Hepatocyte (in vitro differentiated cells): ENCODE data around the gene OR56A3. TPM values are rescaled to one million over a fixed set of nuclear protein-coding genes. Genes with fewer than 3 reads are reported as not detected.

Experiments
- DNase-seq: peaks from one replicate; pipeline ENCODE4 v3.0.0-alpha.2; 2016; ENCODE audit warnings: low spot score
- H2AFZ ChIP-seq: fragments of 200-600 bp; sonication (generic); 2 replicates; pipeline ENCODE4 v1.6.0; 2016; ENCODE audit warnings: antibody characterized with exemption, mild to moderate bottlenecking
- H3K27ac ChIP-seq: fragments of 200-600 bp; sonication (generic); 2 replicates; pipeline ENCODE4 v1.5.1; 2016; ENCODE audit warnings: mild to moderate bottlenecking
- H3K27me3 ChIP-seq: fragments of 200-600 bp; sonication (generic); 2 replicates; pipeline ENCODE4 v1.6.1; 2016
- H3K36me3 ChIP-seq: fragments of 200-600 bp; sonication (generic); replicated peaks from 2 replicates; pipeline ENCODE4 v1.5.1; 2016; ENCODE audit warnings: low read depth; ENCODE audit not compliant: insufficient read depth
- H3K4me1 ChIP-seq: fragments of 200-600 bp; sonication (generic); 2 replicates; pipeline ENCODE4 v1.5.1; 2016; ENCODE audit warnings: mild to moderate bottlenecking, moderate library complexity; ENCODE audit not compliant: insufficient read depth
- H3K4me2 ChIP-seq: fragments of 200-600 bp; sonication (generic); 2 replicates; pipeline ENCODE4 v1.6.0; 2016
- H3K4me3 ChIP-seq: fragments of 200-600 bp; sonication (generic); 2 replicates; pipeline ENCODE4 v1.5.1; 2016; ENCODE audit warnings: mild to moderate bottlenecking
- H3K79me2 ChIP-seq: fragments of 200-600 bp; sonication (generic); 2 replicates; pipeline ENCODE4 v1.6.0; 2017; ENCODE audit warnings: mild to moderate bottlenecking
- H3K9me2 ChIP-seq: fragments of 200-600 bp; sonication (generic); replicated peaks from 2 replicates; pipeline ENCODE4 v1.6.0; 2017; ENCODE audit warnings: mild to moderate bottlenecking; ENCODE audit not compliant: insufficient read depth
- H3K9me3 ChIP-seq: fragments of 200-600 bp; sonication (generic); 2 replicates; pipeline ENCODE4 v1.5.1; 2016; ENCODE audit warnings: low read depth, mild to moderate bottlenecking
- H4K20me1 ChIP-seq: fragments of 200-600 bp; sonication (generic); 2 replicates; pipeline ENCODE4 v1.6.0; 2016; ENCODE audit warnings: mild to moderate bottlenecking; ENCODE audit not compliant: insufficient read depth, poor library complexity, severe bottlenecking
- EZH2 ChIP-seq: fragments of 200-600 bp; sonication (generic); IDR thresholded peaks from 2 replicates; pipeline ENCODE4 v1.6.1; 2016; ENCODE audit warnings: antibody characterized with exemption, mild to moderate bottlenecking, borderline replicate concordance
- EZH2phosphoT487 ChIP-seq: fragments of 200-600 bp; sonication (generic); IDR thresholded peaks from one replicate; pipeline ENCODE4 v1.6.1; 2018; ENCODE audit warnings: antibody characterized with exemption, mild to moderate bottlenecking, low read depth, moderate library complexity; ENCODE audit not compliant: unreplicated experiment, severe bottlenecking
- WGBS: methylation state at CpG from one replicate; pipeline ENCODE4 v1.1.6; 2016; ENCODE audit warnings: low lambda C conversion rate; ENCODE audit errors: missing lambda C conversion rate; 5-methylcytosine and 5-hydroxymethylcytosine counted together
- polyA plus RNA-seq: library from polyadenylated mRNA; unstranded; fragments of >200 nt; fragmentation: Nextera tagmentation; extraction: Ambion mirVana; gene quantifications from 2 replicates; pipeline ENCODE4 v1.2.1, GENCODE V29; 2016
- total RNA-seq: library from RNA; depleted of rRNA; stranded (reverse); fragments of >200 nt; gene quantifications from 2 replicates; pipeline ENCODE4 v1.2.3, GENCODE V29; 2014
- TF ChIP-seq, protein P1 (sequence below): fragments of 200-600 bp; sonication (generic); IDR thresholded peaks from 2 replicates; pipeline ENCODE4 v1.5.1; 2016; ENCODE audit warnings: antibody characterized with exemption, mild to moderate bottlenecking; ENCODE audit not compliant: poor library complexity

OR56A3 gene
- total and polyA plus RNA-seq, 2 experiments from 2014 or later: not detected

DNA sequence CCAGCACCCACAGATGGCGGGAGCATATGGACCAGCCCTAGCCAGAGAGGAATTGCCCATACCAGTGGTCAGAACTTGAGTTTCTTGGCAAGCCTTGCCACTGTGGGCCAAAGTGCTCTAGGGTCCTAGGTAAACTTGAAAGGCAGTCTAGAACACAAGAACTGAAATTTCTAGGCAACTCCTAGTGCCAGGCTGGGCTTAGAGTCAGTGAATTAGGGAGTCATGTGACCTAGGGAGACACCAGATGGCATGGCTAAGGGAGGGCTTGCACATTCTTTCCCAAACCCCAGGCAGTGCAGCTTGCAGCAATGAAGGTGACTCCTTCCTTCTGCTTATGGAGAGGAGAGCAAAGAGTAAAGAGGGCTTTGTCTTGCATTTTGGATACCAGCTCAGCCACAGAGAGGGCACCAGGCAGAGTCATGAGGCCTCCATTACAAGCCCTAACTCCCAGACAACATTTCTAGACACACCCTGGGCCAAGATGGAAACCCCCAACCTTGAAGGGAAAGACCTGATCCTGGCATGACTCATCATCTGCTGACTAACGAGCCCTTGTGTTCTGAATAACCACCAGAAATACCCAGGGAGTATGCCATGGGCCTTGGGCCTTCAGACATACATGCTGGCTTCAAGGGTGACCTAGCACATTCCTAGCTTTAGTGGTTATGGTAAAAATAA is 19.2 kb upstream of the OR56A3 start:
- Histone ChIP-seq H3K9me3 (no peaks in the 10 kb centered on the region), H3K4me3 (no peak overlapping the region), H3K27ac (no peak overlapping the region), H3K79me2 (no peaks in the 10 kb centered on the region), H3K4me2 (no peak overlapping the region), H3K36me3 (no peaks in the 10 kb centered on the region), H3K27me3 (no peaks in the 10 kb centered on the region), H4K20me1 (no peaks in the 10 kb centered on the region), H3K4me1 (no peaks in the 10 kb centered on the region), H3K9me2 (no peaks in the 10 kb centered on the region), H2AFZ (no peak overlapping the region)
- no peak for TF ChIP-seq EZH2phosphoT487
- TF ChIP-seq EZH2: no peak
- TF ChIP-seq, protein P1, sequence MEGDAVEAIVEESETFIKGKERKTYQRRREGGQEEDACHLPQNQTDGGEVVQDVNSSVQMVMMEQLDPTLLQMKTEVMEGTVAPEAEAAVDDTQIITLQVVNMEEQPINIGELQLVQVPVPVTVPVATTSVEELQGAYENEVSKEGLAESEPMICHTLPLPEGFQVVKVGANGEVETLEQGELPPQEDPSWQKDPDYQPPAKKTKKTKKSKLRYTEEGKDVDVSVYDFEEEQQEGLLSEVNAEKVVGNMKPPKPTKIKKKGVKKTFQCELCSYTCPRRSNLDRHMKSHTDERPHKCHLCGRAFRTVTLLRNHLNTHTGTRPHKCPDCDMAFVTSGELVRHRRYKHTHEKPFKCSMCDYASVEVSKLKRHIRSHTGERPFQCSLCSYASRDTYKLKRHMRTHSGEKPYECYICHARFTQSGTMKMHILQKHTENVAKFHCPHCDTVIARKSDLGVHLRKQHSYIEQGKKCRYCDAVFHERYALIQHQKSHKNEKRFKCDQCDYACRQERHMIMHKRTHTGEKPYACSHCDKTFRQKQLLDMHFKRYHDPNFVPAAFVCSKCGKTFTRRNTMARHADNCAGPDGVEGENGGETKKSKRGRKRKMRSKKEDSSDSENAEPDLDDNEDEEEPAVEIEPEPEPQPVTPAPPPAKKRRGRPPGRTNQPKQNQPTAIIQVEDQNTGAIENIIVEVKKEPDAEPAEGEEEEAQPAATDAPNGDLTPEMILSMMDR: no peak
- DNase-seq: no peak
- WGBS: 83% methylated on average over 2 of the region's 2 CpGs

DNA sequence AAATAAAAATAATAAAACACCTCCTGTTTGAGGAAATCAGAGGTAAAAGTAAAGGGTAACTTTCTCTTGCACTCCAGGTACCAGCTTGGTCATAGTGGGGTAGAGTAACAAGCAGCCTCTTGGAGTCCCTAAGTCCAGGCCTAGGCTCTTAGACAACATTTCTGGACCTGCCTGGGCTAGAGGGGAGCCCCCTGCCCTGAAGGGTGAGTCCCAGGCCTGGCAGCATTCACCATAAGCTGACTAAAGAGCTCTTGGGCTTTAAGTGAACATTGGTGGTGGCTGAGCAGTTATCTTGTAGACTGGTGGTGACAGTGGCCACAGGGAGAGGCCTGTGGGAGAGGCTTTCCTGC is 18.6 kb upstream of the OR56A3 start:
- Histone ChIP-seq H3K4me3 (no peak overlapping the region), H3K27ac (no peak overlapping the region), H3K79me2 (no peaks in the 10 kb centered on the region), H3K4me1 (no peaks in the 10 kb centered on the region), H4K20me1 (no peaks in the 10 kb centered on the region), H3K9me3 (no peaks in the 10 kb centered on the region), H3K36me3 (no peaks in the 10 kb centered on the region), H3K9me2 (no peaks in the 10 kb centered on the region), H2AFZ (no peak overlapping the region), H3K4me2 (no peak overlapping the region), H3K27me3 (no peaks in the 10 kb centered on the region)
- TF ChIP-seq EZH2phosphoT487 (no peak), EZH2 (no peak)
- TF ChIP-seq, protein P1: no peak
- no peak for DNase-seq

DNA sequence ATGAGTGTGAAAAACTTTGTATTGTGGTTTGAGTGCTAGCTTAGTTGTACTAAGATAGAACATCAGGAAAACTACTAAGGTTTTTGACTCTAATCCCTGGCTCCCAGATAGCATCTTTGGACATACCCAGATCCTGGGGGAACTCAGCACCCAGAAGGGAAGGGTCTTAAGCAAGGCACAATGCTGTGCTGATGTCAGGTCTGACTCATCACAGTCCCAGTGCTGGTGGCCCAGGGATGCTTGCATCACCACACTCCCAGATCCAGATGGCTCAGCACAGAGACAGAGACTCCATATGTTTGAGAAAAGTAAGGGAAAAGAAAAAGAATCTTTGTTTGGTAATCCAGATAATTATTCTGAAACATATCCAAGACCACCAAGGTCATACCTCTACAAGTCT is 18.3 kb upstream of the OR56A3 start:
- no peak for DNase-seq
- H2AFZ ChIP-seq: no peak overlapping the region
- H3K4me2 ChIP-seq: no peak overlapping the region
- no peaks in the 10 kb centered on the region for H3K27me3 ChIP-seq
- no peak overlapping the region for H3K4me3 ChIP-seq
- no peaks in the 10 kb centered on the region for H3K79me2 ChIP-seq
- no peak overlapping the region for H3K27ac ChIP-seq
- H3K9me3 ChIP-seq: no peaks in the 10 kb centered on the region
- no peaks in the 10 kb centered on the region for H3K9me2 ChIP-seq
- no peaks in the 10 kb centered on the region for H4K20me1 ChIP-seq
- TF ChIP-seq, protein P1: no peak
- no peak for TF ChIP-seq EZH2phosphoT487
- TF ChIP-seq EZH2: no peak
- no peaks in the 10 kb centered on the region for H3K4me1 ChIP-seq
- H3K36me3 ChIP-seq: no peaks in the 10 kb centered on the region

DNA sequence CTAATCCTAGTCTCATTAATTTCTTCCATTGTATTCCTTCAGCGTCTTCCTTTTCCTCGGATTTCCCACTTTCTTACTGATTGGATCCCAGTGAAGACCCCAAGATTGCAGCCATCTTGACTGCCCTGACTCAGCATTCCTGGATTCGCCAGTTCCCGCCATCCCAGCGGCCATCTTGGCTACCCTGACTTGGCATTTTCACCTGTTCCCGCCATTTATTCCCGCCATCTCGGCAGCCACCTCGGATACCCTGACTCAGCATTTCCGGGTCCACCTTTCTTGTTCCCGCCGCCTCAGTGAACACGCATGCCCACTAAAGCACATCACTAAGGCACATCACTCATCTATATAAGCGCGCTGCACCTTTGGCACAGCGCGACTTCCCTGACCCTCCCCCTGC is 13.8 kb upstream of the OR56A3 start:
- WGBS: 96% methylated on average over 17 of the region's 17 CpGs
- Histone ChIP-seq H2AFZ (no peak overlapping the region), H3K27ac (no peak overlapping the region), H3K4me3 (no peak overlapping the region), H3K9me2 (no peaks in the 10 kb centered on the region), H3K27me3 (no peaks in the 10 kb centered on the region), H3K4me1 (no peaks in the 10 kb centered on the region), H3K79me2 (no peaks in the 10 kb centered on the region), H3K4me2 (no peak overlapping the region), H3K36me3 (no peaks in the 10 kb centered on the region), H4K20me1 (no peaks in the 10 kb centered on the region), H3K9me3 (no peaks in the 10 kb centered on the region)
- DNase-seq: no peak
- no peak for TF ChIP-seq EZH2phosphoT487
- TF ChIP-seq EZH2: no peak
- TF ChIP-seq, protein P1: no peak
